B cell (primary cell): ENCODE measurements around the gene TENM3. TPM values are rescaled to one million over a fixed set of nuclear protein-coding genes. Genes with fewer than 3 reads are reported as not detected.

Experiments used
- ATAC-seq: fragments of 200-7000 bp; cut with Tn5 transposase; one replicate; pipeline ENCODE4 v1.10.0; 2021; ENCODE audit warnings: low read depth, mild to moderate bottlenecking, moderate number of reproducible peaks, moderate library complexity
- CTCF ChIA-PET: fragments of 350-600 bp; sonication (Branson Sonifier 250); formaldehyde crosslinking; loops from one replicate; lab custom pipeline; 2021; ENCODE audit warnings: antibody characterized with exemption, inconsistent platforms; lab: Charles Lee
- POLR2A ChIA-PET: fragments of 350-600 bp; sonication (Branson Sonifier 250); formaldehyde crosslinking; loops from one replicate; lab custom pipeline; 2021; ENCODE audit warnings: antibody characterized with exemption; lab: Charles Lee
- DNase-seq: peaks from one replicate; pipeline ENCODE4 v3.0.0; 2013
- H2AFZ ChIP-seq: 2 replicates; pipeline ENCODE4 v1.6.1; 2012; ENCODE audit warnings: mild to moderate bottlenecking, low read depth, low read length; ENCODE audit not compliant: insufficient read depth, poor library complexity, severe bottlenecking
- H3K27ac ChIP-seq, 2 donors: 1 replicate in 1 of 2; 2 replicates in 1 of 2; pipeline ENCODE4 v1.5.1; 2012 to 2013; ENCODE audit warnings: low read length in 2 of 2, mild to moderate bottlenecking in 2 of 2, moderate library complexity in 1 of 2
- H3K27me3 ChIP-seq, 4 experiments: fragments of 200-600 bp in 1 of 4; sonication (generic) in 1 of 4; replicated peaks in 1 of 4; 1 replicate in 2 of 4; 2 replicates in 2 of 4; pipeline versions ENCODE4 v1.6.1 to v1.7.0; 2013 to 2016; ENCODE audit warnings: low read length in 3 of 4, mild to moderate bottlenecking in 2 of 4, mixed read lengths in 1 of 4, moderate library complexity in 1 of 4; ENCODE audit not compliant: insufficient read depth in 4 of 4, control insufficient read depth in 3 of 4; ENCODE audit errors: control extremely low read depth in 1 of 4
- H3K36me3 ChIP-seq, 2 experiments: replicated peaks in 1 of 2; 1 replicate in 1 of 2; 2 replicates in 1 of 2; pipeline versions ENCODE4 v1.6.1 to v1.7.1; 2013; ENCODE audit warnings: low read length in 1 of 2; ENCODE audit not compliant: insufficient read depth in 2 of 2, control insufficient read depth in 1 of 2; ENCODE audit errors: control extremely low read depth in 1 of 2, extremely low read depth in 1 of 2
- H3K4me1 ChIP-seq, 2 donors: fragments of 200-600 bp in 1 of 2; sonication (generic) in 1 of 2; 1 replicate in 1 of 2; 2 replicates in 1 of 2; pipeline versions ENCODE4 v1.5.1 to v1.6.1; 2013 to 2017; ENCODE audit warnings: low read length in 2 of 2; ENCODE audit not compliant: control insufficient read depth in 2 of 2, insufficient read depth in 2 of 2
- H3K4me2 ChIP-seq: replicated peaks from 2 replicates; pipeline ENCODE3; 2012; ENCODE audit warnings: mild to moderate bottlenecking, low read depth, low read length; ENCODE audit not compliant: poor library complexity, severe bottlenecking
- H3K4me3 ChIP-seq, 5 experiments: fragments of 200-600 bp in 1 of 5; sonication (generic) in 1 of 5; 1 replicate in 3 of 5; 2 replicates in 2 of 5; pipeline versions ENCODE4 v1.5.1 to v1.7.0; 2011 to 2016; ENCODE audit warnings: low read length in 4 of 5, mild to moderate bottlenecking in 4 of 5, low read depth in 2 of 5, control low read depth in 1 of 5, moderate library complexity in 1 of 5; ENCODE audit not compliant: insufficient read depth in 1 of 5; ENCODE audit errors: control extremely low read depth in 1 of 5, extremely low read depth in 1 of 5
- H3K79me2 ChIP-seq: fragments of 200-600 bp; sonication (generic); one replicate; pipeline ENCODE4 v1.6.0; 2016; ENCODE audit warnings: low read length; ENCODE audit not compliant: control insufficient read depth, insufficient read depth
- H3K9ac ChIP-seq: fragments of 200-600 bp; sonication (generic); 2 replicates; pipeline ENCODE4 v1.6.1; 2017; ENCODE audit warnings: mild to moderate bottlenecking, low read length, moderate library complexity
- H3K9me3 ChIP-seq, 3 donors: one replicate each; pipeline versions ENCODE4 v1.6.1 to v1.7.1; 2013; ENCODE audit warnings: low read length in 2 of 3; ENCODE audit not compliant: control insufficient read depth in 2 of 3, insufficient read depth in 1 of 3; ENCODE audit errors: control extremely low read depth in 1 of 3
- H4K20me1 ChIP-seq: 2 replicates; pipeline ENCODE4 v1.6.0; 2012; ENCODE audit warnings: mild to moderate bottlenecking, low read length; ENCODE audit not compliant: insufficient read depth, control insufficient read depth, poor library complexity, severe bottlenecking
- H3K27ac Mint-ChIP-seq: one replicate; pipeline ENCODE4 v1.8.0; 2021; ENCODE audit warnings: mixed read lengths
- H3K27me3 Mint-ChIP-seq: one replicate; pipeline ENCODE4 v1.8.0; 2021; ENCODE audit warnings: mixed read lengths
- H3K4me1 Mint-ChIP-seq: one replicate; pipeline ENCODE4 v1.8.0; 2021; ENCODE audit warnings: mixed read lengths
- H3K4me3 Mint-ChIP-seq: one replicate; pipeline ENCODE4 v1.8.0; 2021; ENCODE audit warnings: mixed read lengths
- H3K9me3 Mint-ChIP-seq: one replicate; pipeline ENCODE4 v1.8.0; 2022; ENCODE audit warnings: mixed read lengths; ENCODE audit not compliant: insufficient read depth
- EZH2 ChIP-seq: IDR thresholded peaks from 2 replicates; pipeline ENCODE4 v1.6.1; 2012; ENCODE audit warnings: borderline replicate concordance, low read depth, mild to moderate bottlenecking, moderate library complexity, low read length; ENCODE audit not compliant: insufficient read depth, poor library complexity, severe bottlenecking
- WGBS: methylation state at CpG from one replicate; pipeline ENCODE4 v1.1.5; 2013; ENCODE audit warnings: missing lambda C conversion rate; ENCODE audit not compliant: insufficient coverage; 5-methylcytosine and 5-hydroxymethylcytosine counted together
- intact Hi-C: fragments of 100-400 bp; cut with micrococcal nuclease; formaldehyde crosslinking; loops from one replicate; pipeline ENCODE4 v1.10.0; 2022
- polyA plus RNA-seq: library from polyadenylated mRNA; depleted of rRNA; stranded (reverse); fragments of >200 nt; gene quantifications from 2 replicates; pipeline ENCODE4 v1.2.3, GENCODE V29; 2012
- total RNA-seq, 2 donors: library from RNA; stranded (reverse); fragments of 120-200 nt in 1 of 2; gene quantifications; 1 replicate in 1 of 2; 2 replicates in 1 of 2; pipeline versions ENCODE4 v1.2.3 to v1.2.4, GENCODE V29; 2013 to 2022
- TF ChIP-seq, protein P1 (sequence below): fragments of 200-600 bp; IDR thresholded peaks from one replicate; pipeline ENCODE4 v1.8.0; 2022; ENCODE audit warnings: antibody characterized with exemption, mild to moderate bottlenecking

The TENM3 gene
- total and polyA plus RNA-seq, 2 donors (not counting 1 experiment from before 2014, with no cell fraction given), result not detected

GRCh38 chr4:182225257-182225852 is 17.8 kb upstream of the TENM3 start:
- POLR2A ChIA-PET, result no interaction called here
- Mint-ChIP-seq H3K4me3 (no peak overlapping the region), H3K9me3 (no peaks in the 10 kb centered on the region), H3K27me3 (no peaks in the 10 kb centered on the region), H3K4me1 (no peaks in the 10 kb centered on the region), H3K27ac (no peak overlapping the region)
- ATAC-seq, result no peak
- no peak for DNase-seq
- Histone ChIP-seq H3K36me3 (no peaks in the 10 kb centered on the region), H3K4me3 (no peak overlapping the region), H2AFZ (no peak overlapping the region), H3K27ac (no peak overlapping the region), H3K9me3 (peaks cover 0 to 6% (median 0%) of the 10 kb centered on the region in 3 donors), H3K79me2 (no peaks in the 10 kb centered on the region), H4K20me1 (no peaks in the 10 kb centered on the region), H3K4me2 (no peak overlapping the region), H3K27me3 (no peaks in the 10 kb centered on the region), H3K4me1 (no peaks in the 10 kb centered on the region), H3K9ac (no peak overlapping the region)
- intact Hi-C loops, result no loop called here
- CTCF ChIA-PET, result no interaction called here
- TF ChIP-seq EZH2, result no peak
- TF ChIP-seq, protein P1, sequence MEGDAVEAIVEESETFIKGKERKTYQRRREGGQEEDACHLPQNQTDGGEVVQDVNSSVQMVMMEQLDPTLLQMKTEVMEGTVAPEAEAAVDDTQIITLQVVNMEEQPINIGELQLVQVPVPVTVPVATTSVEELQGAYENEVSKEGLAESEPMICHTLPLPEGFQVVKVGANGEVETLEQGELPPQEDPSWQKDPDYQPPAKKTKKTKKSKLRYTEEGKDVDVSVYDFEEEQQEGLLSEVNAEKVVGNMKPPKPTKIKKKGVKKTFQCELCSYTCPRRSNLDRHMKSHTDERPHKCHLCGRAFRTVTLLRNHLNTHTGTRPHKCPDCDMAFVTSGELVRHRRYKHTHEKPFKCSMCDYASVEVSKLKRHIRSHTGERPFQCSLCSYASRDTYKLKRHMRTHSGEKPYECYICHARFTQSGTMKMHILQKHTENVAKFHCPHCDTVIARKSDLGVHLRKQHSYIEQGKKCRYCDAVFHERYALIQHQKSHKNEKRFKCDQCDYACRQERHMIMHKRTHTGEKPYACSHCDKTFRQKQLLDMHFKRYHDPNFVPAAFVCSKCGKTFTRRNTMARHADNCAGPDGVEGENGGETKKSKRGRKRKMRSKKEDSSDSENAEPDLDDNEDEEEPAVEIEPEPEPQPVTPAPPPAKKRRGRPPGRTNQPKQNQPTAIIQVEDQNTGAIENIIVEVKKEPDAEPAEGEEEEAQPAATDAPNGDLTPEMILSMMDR, result no peak
- WGBS, result 85% methylated on average over 7 of the region's 9 CpGs

GRCh38 chr4:182227611-182228010 is 15.6 kb upstream of the TENM3 start:
- no peak overlapping the region for H3K4me2 ChIP-seq
- no peak overlapping the region for H3K4me3 ChIP-seq
- TF ChIP-seq EZH2, result no peak
- TF ChIP-seq, protein P1, result no peak
- no peak overlapping the region for H3K27ac ChIP-seq
- Mint-ChIP-seq H3K4me3 (no peak overlapping the region), H3K27ac (no peak overlapping the region), H3K9me3 (no peaks in the 10 kb centered on the region), H3K27me3 (no peaks in the 10 kb centered on the region), H3K4me1 (no peaks in the 10 kb centered on the region)
- H3K79me2 ChIP-seq, result no peaks in the 10 kb centered on the region
- H3K9ac ChIP-seq, result no peak overlapping the region
- peaks cover 0 to 6% (median 0%) of the 10 kb centered on the region in 3 donors for H3K9me3 ChIP-seq
- H3K27me3 ChIP-seq, result no peaks in the 10 kb centered on the region
- ChIA-PET CTCF (no interaction called here), POLR2A (no interaction called here)
- no peaks in the 10 kb centered on the region for H3K36me3 ChIP-seq
- no CpG with 5 or more reads among the region's 6 CpGs for WGBS
- intact Hi-C loops, result no loop called here
- ATAC-seq, result no peak
- H2AFZ ChIP-seq, result no peak overlapping the region
- no peak for DNase-seq
- no peaks in the 10 kb centered on the region for H3K4me1 ChIP-seq
- no peaks in the 10 kb centered on the region for H4K20me1 ChIP-seq
